COR-L47 (cell line): ENCODE measurements around the gene SLC6A3.

Experiments
- DNase-seq: peaks from one replicate; lab custom pipeline; 2025; lab: John Stamatoyannopoulos, UW

SLC6A3 gene

GRCh38 chr5:1445313-1445688 lies at the start of gene SLC6A3:
Gene SLC6A3 (minus strand): TSS chr5:1445440. CDS start chr5:1443197, 2,243 bp downstream.
- no peak for DNase-seq

GRCh38 chr5:1493941-1494340 lies 48.7 kb upstream of the SLC6A3 start:
- DNase-seq: no peak

- DNase-seq: no peak
Observed at GRCh38 chr5:1493413-1493812, 48.2 kb upstream of the SLC6A3 start.

- no peak for DNase-seq
Observed at GRCh38 chr5:1492757-1493156, 47.5 kb upstream of the SLC6A3 start.

GRCh38 chr5:1490376-1490775 lies 45.1 kb upstream of the SLC6A3 start:
- DNase-seq: no peak

- no peak for DNase-seq
Observed at GRCh38 chr5:1489754-1490153, 44.5 kb upstream of the SLC6A3 start.

- no peak for DNase-seq
Observed at GRCh38 chr5:1488882-1489680, 43.8 kb upstream of the SLC6A3 start.

GRCh38 chr5:1487079-1487764 lies 42.0 kb upstream of the SLC6A3 start:
- DNase-seq: no peak

- no peak for DNase-seq
Observed at GRCh38 chr5:1486271-1486670, 41.0 kb upstream of the SLC6A3 start.

- no peak for DNase-seq
Observed at GRCh38 chr5:1485579-1486118, 40.4 kb upstream of the SLC6A3 start.

GRCh38 chr5:1484730-1485578 lies 39.7 kb upstream of the SLC6A3 start:
- no peak for DNase-seq

GRCh38 chr5:1483856-1484729 lies 38.9 kb upstream of the SLC6A3 start:
- DNase-seq: no peak

GRCh38 chr5:1483064-1483463 lies 37.8 kb upstream of the SLC6A3 start:
- no peak for DNase-seq

GRCh38 chr5:1481959-1482331 lies 36.7 kb upstream of the SLC6A3 start:
- no peak for DNase-seq

GRCh38 chr5:1481266-1481958 lies 36.2 kb upstream of the SLC6A3 start:
- no peak for DNase-seq

- DNase-seq: no peak
Observed at GRCh38 chr5:1480806-1481205, 35.6 kb upstream of the SLC6A3 start.

- DNase-seq: no peak
Observed at GRCh38 chr5:1480217-1480616, 35.0 kb upstream of the SLC6A3 start.

- no peak for DNase-seq
Observed at GRCh38 chr5:1479581-1480188, 34.4 kb upstream of the SLC6A3 start.

GRCh38 chr5:1479066-1479465 lies 33.8 kb upstream of the SLC6A3 start:
- no peak for DNase-seq

GRCh38 chr5:1478271-1479035 lies 33.2 kb upstream of the SLC6A3 start:
- no peak for DNase-seq
